ENCODE measurements around the gene EXPH5.
A peak's percentile ranks its signal among the peaks of the same experiment; 100 is the strongest.

The EXPH5 gene

DNA sequence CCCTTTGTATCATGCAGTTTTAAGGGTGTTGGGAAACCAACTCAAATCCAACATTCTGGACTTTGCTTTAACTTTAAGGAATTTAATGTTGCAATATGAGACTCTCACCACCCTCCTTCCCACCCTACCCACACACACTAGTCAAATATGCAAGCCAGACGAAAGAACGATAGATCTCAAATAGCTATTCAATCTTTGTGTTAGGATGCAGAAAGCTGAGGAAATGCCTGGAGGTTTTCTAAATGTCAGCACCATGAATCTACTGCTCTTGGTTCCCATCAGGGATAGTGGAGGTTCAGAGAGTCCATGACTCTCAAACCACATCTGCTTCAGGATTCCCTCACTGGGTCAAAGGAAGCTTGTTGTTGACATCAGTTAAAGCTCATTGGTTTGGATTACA, 33.7 kb downstream of the EXPH5 start:
- DNase-seq (ENCODE audit: low spot score): peak; percentile 41

- no peak for DNase-seq (ENCODE audit: low spot score)
These were observed 34.2 kb downstream of the EXPH5 start for GRCh38 chr11:108559340-108559739.

- no peak for DNase-seq (ENCODE audit: low spot score)
These were observed 35.3 kb downstream of the EXPH5 start for GRCh38 chr11:108558222-108558621.

DNA sequence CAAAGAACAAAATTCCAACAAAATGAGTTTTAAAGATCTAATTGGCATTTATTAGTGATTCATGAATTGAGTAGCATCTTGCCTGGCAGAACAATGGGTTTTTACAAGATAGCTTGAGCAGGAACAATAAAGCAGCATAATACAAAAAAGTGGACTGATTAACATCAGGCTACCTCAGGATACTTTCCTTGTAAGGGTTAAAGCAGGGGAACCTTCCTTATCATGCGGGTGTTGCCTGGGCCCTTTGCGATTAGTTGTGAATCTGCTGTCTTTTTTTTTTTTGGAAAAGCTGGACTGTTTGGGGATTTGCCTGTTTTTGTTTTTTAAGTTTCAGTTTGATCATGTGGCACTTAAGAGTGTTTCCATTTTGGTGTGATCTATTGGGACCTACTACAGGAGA, 37.5 kb downstream of the EXPH5 start:
- DNase-seq (ENCODE audit: low spot score): no peak

GRCh38 chr11:108551651-108552462, 41.7 kb downstream of the EXPH5 start:
- DNase-seq (ENCODE audit: low spot score): peak; percentile 54

DNA sequence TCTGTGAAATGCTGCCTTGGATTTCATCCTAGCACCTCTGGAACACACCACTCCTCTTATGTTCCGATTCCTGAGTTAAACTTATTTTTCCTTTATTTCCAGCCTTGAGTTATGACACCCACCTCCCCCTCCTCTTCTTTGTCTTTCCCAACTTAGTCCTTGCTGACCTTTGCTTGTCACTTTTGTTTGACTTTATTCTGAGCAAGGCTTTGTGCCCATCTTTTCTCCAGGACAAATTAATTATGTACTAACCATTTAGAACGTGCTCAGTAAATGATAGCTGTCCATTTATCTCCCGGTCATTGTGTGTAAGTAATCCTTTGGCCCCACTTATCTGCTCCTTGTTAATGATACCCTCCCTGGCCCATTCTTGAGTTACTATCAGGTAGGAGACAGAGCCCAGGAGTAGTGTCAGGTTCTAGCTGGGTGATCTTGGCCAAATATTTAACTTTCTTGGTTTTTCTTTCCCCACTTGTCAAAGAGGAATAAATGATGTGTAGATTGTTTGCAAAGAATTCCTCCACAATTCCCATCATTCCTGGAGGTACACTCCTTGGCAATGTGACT, 44.2 kb downstream of the EXPH5 start:
- no peak for DNase-seq (ENCODE audit: low spot score)

DNA sequence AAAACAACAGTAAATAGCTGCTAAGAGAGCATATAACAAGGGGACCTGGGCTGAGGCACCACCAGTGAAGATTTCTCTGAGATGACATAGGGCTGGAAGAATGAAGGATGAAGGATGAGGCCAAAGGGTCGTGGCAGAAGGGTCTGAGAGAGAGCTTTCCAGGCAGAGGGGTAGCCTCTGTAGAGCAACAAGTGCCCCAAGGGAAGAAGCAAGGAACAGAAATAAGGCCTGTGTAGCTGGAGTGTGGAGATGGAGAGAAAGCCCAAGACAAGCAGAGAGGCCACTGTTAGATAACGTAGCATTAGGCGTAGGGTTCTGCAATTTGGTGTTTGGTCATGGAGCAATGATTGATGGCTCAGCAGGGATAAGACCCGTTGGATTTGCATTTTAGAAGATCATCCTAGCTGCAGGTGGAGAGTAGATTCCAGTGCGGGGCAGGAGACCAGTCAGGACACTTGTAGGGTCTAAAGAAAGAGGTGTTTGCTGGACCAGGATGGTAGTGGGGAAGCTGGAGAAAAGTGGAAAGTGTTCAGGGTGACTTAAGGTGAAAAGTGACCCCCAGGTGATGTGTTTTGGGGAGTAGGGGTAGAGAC, 47.6 kb downstream of the EXPH5 start:
- no peak for DNase-seq (ENCODE audit: low spot score)

DNA sequence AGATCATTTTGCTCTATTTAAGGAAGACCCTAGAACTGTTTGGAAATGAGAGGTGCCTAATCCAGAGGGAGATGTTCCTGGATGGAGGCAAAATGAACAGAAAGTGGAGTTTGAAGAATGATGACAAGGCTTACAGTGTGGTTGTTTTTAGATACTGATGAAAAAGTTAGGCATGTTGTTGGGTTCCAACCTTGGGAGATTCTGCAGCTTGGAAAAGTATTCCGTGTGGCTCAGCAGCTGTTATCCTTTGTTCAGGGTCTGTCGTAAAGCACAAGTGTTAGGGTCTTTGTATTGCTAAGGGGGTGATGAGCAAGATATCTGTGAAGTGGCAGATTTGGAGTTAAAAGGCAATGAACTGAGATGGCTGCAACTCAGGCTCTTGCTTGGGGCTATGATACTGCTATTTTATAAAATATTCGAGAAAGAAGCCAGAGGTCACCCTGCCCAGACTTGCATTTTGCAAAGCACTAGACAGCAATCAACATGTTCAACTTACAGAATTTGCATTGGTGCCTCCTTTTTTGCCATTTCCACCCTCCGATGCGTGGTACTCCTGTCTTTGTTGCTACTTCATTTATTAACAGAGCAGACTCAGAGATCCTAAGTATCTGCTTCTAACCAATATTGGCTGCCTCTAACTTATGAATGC, 50.1 kb downstream of the EXPH5 start:
- DNase-seq (ENCODE audit: low spot score): no peak

GRCh38 chr11:108541531-108541930, 52.0 kb downstream of the EXPH5 start:
- no peak for DNase-seq (ENCODE audit: low spot score)

DNA sequence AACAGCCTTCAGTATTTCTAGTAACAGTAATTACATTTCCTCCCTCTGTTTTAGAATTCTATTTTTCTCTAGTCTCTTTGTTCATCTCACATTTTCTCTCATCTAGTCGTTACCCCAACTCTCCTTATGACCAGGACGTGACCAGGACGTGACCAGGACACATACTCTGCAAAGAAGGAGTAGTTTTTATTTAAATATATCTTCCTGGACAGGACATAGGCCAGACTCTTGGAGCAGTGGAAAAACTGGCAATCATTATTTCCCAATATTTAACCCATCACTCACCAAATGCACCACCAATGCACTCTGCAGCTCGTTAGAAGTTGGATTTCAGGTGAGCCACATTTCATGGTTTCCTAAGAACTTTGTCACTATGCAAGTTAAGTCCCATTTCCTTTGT, 55.1 kb downstream of the EXPH5 start:
- no peak for DNase-seq (ENCODE audit: low spot score)

DNA sequence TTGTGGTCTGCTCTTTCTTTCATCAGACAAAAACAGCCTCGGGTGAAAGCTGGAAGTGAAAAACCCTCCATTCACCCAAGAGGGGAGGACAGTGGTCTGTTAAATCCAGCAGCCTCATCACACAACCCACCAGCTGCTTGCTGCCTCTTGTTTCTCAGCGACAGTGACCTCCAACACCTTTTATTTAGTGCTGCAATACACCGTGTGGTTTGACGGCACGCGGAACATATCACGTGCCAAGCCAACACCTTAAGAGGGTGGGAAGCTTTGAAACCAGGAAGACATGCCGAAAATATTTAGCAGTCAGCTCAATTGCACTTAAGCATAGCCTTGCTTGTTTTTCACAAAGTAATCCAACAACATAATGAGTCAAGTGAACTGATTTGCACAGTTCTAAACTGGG, 55.5 kb downstream of the EXPH5 start:
- DNase-seq (ENCODE audit: low spot score): no peak

- DNase-seq (ENCODE audit: low spot score): no peak
These were observed 56.8 kb downstream of the EXPH5 start for GRCh38 chr11:108536783-108537182.

GRCh38 chr11:108535384-108535955, 58.1 kb downstream of the EXPH5 start:
- DNase-seq (ENCODE audit: low spot score): no peak

DNA sequence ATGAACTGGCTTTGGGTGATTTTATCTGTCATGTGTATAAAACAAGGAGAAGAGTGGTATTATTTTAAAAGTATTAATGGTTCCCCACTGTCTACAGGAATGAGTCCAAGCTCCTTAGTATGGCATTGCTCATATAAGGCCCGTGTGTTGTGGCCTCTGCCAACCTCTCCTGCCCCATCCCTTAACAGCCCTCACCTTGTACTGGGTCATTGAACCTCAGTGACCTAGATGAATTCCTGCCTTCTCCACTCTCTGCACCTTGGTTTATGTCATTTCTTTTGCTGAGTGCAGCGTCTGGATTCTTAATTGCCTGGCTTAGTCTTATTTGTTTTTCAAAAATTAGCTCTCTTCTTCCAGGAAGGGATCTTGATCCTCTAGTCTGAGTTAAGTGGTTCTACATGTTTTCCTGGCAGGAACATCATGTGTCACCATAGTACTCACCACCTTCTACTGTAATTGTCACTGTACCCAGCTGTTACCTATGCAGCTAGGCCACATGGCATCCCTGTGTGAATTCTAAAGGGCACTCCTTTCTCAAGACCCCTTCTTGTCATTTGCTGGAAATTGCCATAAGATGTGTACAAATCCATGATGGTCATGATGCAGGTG, 59.2 kb downstream of the EXPH5 start:
- no peak for DNase-seq (ENCODE audit: low spot score)

DNA sequence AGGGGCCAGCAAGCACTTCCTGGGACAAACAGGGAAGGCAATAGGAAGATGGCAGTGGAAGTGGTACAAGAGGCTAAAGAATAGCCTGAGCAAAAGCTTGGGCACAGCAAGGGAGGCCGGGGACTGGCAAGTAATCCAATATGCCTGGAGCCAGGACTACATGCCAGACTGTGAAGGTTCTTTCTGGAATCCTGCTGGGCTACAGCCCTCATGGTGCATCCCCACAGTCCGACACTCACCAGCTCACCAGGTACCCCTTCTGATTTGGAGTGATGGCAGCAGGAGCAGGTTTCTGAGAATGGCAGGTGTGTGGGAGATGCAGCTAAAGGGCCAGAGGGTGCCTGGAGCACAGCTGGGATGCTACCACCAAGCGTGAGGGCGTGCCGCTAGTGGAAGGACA, 63.1 kb downstream of the EXPH5 start:
- DNase-seq (ENCODE audit: low spot score): no peak

GRCh38 chr11:108527382-108527781, 66.2 kb downstream of the EXPH5 start:
- DNase-seq (ENCODE audit: low spot score): no peak

- DNase-seq (ENCODE audit: low spot score): no peak
These were observed 68.4 kb downstream of the EXPH5 start for GRCh38 chr11:108525161-108525560.

DNA sequence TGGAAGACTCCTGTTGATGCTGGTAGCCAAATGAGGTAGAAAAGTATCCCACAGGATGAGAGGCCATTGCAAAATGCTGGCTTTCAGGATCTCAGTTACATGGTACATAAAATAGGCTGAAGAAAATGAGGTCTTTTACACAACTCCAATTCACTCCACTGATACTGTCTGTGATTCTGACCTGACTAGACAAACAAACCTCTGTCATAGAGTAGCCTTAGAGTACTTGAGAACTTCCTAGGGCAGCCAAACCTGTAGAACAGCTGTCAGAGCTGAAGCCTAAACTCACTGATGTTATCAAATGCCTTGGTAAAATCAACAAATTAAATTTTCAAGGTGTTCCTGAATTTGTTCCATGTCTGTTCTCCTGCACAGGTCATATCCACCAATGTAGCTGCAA, 69.1 kb downstream of the EXPH5 start:
- no peak for DNase-seq (ENCODE audit: low spot score)

GRCh38 chr11:108522318-108522717, 71.2 kb downstream of the EXPH5 start:
- DNase-seq (ENCODE audit: low spot score): no peak

GRCh38 chr11:108518581-108518980, 75.0 kb downstream of the EXPH5 start:
- no peak for DNase-seq (ENCODE audit: low spot score)

DNA sequence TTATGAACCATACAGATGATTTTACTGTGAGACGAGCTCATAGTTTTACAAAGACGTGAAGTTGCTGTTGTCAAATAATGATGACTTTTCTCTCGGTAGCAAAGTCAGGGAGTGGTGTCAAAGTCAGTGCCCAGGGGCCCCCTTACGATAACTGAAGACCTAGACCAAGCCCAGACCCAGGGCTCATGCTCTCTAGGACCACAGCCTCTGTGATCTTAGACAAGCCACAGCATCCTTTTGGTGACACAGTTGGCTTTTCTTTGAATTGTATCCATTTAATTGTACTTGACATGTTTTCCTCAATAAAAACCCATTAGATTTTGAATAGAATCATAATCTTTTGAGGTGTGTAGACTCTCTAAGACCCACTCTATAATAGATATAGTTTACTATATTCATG, 77.4 kb downstream of the EXPH5 start:
- DNase-seq (ENCODE audit: low spot score): no peak

DNA sequence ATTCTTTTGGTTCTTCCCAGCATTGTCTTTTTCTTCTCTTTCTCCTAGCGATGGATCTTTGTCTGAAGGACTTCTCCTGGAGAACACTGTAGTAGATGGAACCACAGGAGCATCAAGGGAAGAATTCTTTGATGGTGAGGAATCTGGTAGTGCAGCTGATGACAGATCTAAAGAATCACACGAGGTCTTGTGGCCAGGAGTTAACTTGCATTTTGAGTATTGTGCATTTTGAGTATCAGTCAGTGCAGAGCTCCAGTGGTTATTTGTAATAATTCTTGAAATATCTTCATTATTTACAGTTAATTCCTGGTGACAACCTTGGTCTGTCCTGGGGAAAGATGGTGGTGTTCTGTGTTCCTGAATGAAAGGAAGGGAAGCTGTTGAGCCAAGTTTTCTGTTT, 80.9 kb downstream of the EXPH5 start:
- DNase-seq (ENCODE audit: low spot score): no peak
